OCI-LY1 (cell line): Measurements from ENCODE around the gene DCT.

Source experiments
- EZH2 ChIP-seq: fragments of 200-600 bp; sonication (generic), shearing (Covaris generic); IDR thresholded peaks from 2 replicates; pipeline ENCODE4 v1.8.0; 2017; ENCODE audit warnings: borderline replicate concordance, mixed run types, mild to moderate bottlenecking, antibody characterized with exemption, low read length, moderate library complexity, mixed read lengths
- TF ChIP-seq, protein P1 (sequence below): fragments of 200-600 bp; sonication (generic), shearing (Covaris generic); IDR thresholded peaks from 2 replicates; pipeline ENCODE4 v1.5.1; 2017; ENCODE audit warnings: mild to moderate bottlenecking, antibody characterized with exemption, low read length, moderate library complexity, mixed read lengths

DNA sequence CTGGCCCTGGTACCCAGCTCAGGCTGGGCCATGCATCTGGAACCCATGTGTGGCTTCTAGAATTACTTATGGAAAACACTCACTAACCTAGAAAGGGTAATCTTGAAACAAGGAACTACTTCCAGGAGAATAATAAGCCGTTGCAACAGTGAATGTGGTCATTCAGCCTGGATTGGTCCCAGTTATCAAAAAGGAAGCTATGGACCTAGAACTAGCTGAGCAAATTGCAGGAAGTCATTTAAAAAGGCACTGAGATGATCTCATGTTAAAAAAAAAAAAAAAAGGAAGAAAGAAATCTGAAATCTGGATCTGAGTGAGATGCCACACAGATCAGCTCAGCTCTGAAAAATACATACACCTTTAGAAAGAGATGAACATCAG lies 59.6 kb downstream of the DCT start:
- TF ChIP-seq, protein P1, sequence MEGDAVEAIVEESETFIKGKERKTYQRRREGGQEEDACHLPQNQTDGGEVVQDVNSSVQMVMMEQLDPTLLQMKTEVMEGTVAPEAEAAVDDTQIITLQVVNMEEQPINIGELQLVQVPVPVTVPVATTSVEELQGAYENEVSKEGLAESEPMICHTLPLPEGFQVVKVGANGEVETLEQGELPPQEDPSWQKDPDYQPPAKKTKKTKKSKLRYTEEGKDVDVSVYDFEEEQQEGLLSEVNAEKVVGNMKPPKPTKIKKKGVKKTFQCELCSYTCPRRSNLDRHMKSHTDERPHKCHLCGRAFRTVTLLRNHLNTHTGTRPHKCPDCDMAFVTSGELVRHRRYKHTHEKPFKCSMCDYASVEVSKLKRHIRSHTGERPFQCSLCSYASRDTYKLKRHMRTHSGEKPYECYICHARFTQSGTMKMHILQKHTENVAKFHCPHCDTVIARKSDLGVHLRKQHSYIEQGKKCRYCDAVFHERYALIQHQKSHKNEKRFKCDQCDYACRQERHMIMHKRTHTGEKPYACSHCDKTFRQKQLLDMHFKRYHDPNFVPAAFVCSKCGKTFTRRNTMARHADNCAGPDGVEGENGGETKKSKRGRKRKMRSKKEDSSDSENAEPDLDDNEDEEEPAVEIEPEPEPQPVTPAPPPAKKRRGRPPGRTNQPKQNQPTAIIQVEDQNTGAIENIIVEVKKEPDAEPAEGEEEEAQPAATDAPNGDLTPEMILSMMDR: no peak
- no peak for TF ChIP-seq EZH2
